ENCODE data around the gene PLAGL1.
A peak's percentile ranks its signal among the peaks of the same experiment; 100 is the strongest.

Gene PLAGL1

GRCh38 chr6:143950875-143951274, 57.2 kb downstream of the PLAGL1 start:
- no peak for TF ChIP-seq CTCF (IDR thresholded peaks at IDR 0.05; ENCODE audit: low read length, missing control alignments)
- DNase-seq (ENCODE audit: low read depth): no peak
- no peak overlapping the region for H3K4me3 ChIP-seq (replicated peaks; ENCODE audit: low read depth, low read length)

- no peak for TF ChIP-seq CTCF (IDR thresholded peaks at IDR 0.05; ENCODE audit: low read length, missing control alignments)
- no peak for DNase-seq (ENCODE audit: low read depth)
- H3K4me3 ChIP-seq (replicated peaks; ENCODE audit: low read depth, low read length): no peak overlapping the region
Observed at GRCh38 chr6:143949962-143950361, 58.1 kb downstream of the PLAGL1 start.

- no peak for DNase-seq (ENCODE audit: low read depth)
- H3K4me3 ChIP-seq (replicated peaks; ENCODE audit: low read depth, low read length): no peak overlapping the region
- no peak for TF ChIP-seq CTCF (IDR thresholded peaks at IDR 0.05; ENCODE audit: low read length, missing control alignments)
Observed at GRCh38 chr6:143949535-143949934, 58.5 kb downstream of the PLAGL1 start.

- H3K4me3 ChIP-seq (replicated peaks; ENCODE audit: low read depth, low read length): no peak overlapping the region
- no peak for TF ChIP-seq CTCF (IDR thresholded peaks at IDR 0.05; ENCODE audit: low read length, missing control alignments)
- DNase-seq (ENCODE audit: low read depth): no peak
Observed at GRCh38 chr6:143948208-143948607, 59.9 kb downstream of the PLAGL1 start.

- H3K4me3 ChIP-seq (replicated peaks; ENCODE audit: low read depth, low read length): no peak overlapping the region
- DNase-seq (ENCODE audit: low read depth): peak; percentile 65
- TF ChIP-seq CTCF (IDR thresholded peaks at IDR 0.05; ENCODE audit: low read length, missing control alignments): peak; percentile 70
Observed at GRCh38 chr6:143941852-143942627, 66.0 kb downstream of the PLAGL1 start.

- peak; percentile 83 for TF ChIP-seq CTCF (IDR thresholded peaks at IDR 0.05; ENCODE audit: low read length, missing control alignments)
- H3K4me3 ChIP-seq (replicated peaks; ENCODE audit: low read depth, low read length): no peak overlapping the region
- DNase-seq (ENCODE audit: low read depth): peak; percentile 62
Observed at GRCh38 chr6:143940011-143940597, 68.0 kb downstream of the PLAGL1 start.

Data from fibroblast of pulmonary artery (primary cell).